ENCODE results near the gene TTC9B. TPM values are rescaled to one million over a fixed set of nuclear protein-coding genes. Genes with fewer than 3 reads are reported as not detected.

Gene TTC9B
- total RNA-seq, 1 donor from 2014 or later: not detected

DNA sequence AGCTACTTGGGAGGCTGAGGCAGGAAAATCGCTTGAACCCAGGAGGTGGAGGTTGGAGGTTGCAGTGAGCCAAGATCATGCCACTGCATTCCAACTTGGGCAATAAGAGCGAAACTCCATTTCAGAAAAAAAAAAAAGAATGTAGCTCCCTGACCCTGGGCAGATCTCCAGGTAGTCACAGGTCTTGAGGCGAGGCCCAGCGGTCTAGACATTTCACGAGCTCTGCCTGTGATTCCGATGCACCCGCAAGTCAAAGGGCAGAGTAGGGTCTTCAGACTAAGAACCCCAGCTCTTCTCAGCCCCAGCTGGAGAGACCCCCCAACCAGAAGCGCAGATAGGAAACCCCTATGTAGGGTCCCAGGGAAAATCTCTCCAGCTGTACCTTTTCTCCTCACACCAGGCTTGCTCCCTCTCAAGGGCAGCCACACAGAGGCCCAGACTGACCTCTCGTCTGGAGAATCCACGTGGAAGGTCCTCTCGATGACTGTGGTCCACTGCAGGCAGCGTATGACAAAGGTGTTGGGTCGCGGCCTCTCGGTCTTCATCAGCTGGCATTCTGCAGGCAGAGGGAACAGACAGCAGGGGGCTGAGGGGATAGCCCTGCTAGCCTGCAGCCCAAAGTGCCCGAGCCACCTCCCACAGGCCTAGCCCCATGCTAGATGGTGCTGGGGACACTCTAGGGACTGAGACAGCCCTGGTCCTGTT is 36.7 kb upstream of the TTC9B start:
- Histone ChIP-seq H3K9me3 (no peaks in the 10 kb centered on the region), H3K4me1 (peaks cover 34% of the 10 kb centered on the region), H3K36me3 (peaks cover 0 to 33% of the 10 kb centered on the region in 2 donors), H3K4me3 (no peak overlapping the region), H3K27me3 (no peaks in the 10 kb centered on the region), H3K27ac (no peak overlapping the region)
- TF ChIP-seq POLR2AphosphoS5 (IDR thresholded peaks at IDR 0.05; ENCODE audit: insufficient read depth in 1 of 2, low read depth in 1 of 2) (no peak), POLR2A (IDR thresholded peaks at IDR 0.05) (no peak), CTCF (IDR thresholded peaks at IDR 0.05) (no peak)
- DNase-seq (ENCODE audit: extremely low spot score in 2 of 2): no peak
- intact Hi-C loops (cut with DNase I): no loop called here

- H3K27me3 ChIP-seq: no peaks in the 10 kb centered on the region
- no peak overlapping the region for H3K27ac ChIP-seq
- no peaks in the 10 kb centered on the region for H3K9me3 ChIP-seq
- H3K36me3 ChIP-seq: peaks cover 0 to 33% of the 10 kb centered on the region in 2 donors
- DNase-seq (ENCODE audit: extremely low spot score in 2 of 2): no peak
- peaks cover 27% of the 10 kb centered on the region for H3K4me1 ChIP-seq
- TF ChIP-seq CTCF (IDR thresholded peaks at IDR 0.05) (no peak), POLR2AphosphoS5 (IDR thresholded peaks at IDR 0.05; ENCODE audit: insufficient read depth in 1 of 2, low read depth in 1 of 2) (no peak), POLR2A (IDR thresholded peaks at IDR 0.05) (no peak)
- H3K4me3 ChIP-seq: no peak overlapping the region
- intact Hi-C loops (cut with DNase I): no loop called here
Measured at GRCh38 chr19:40253611-40254092, 35.5 kb upstream of the TTC9B start.

GRCh38 chr19:40252395-40252794 is 34.2 kb upstream of the TTC9B start:
- H3K9me3 ChIP-seq: no peaks in the 10 kb centered on the region
- H3K27me3 ChIP-seq: no peaks in the 10 kb centered on the region
- no peak overlapping the region for H3K27ac ChIP-seq
- no peak overlapping the region for H3K4me3 ChIP-seq
- DNase-seq (ENCODE audit: extremely low spot score in 2 of 2): no peak
- H3K36me3 ChIP-seq: peaks cover 0 to 33% of the 10 kb centered on the region in 2 donors
- intact Hi-C loops (cut with DNase I): no loop called here
- TF ChIP-seq POLR2AphosphoS5 (IDR thresholded peaks at IDR 0.05; ENCODE audit: insufficient read depth in 1 of 2, low read depth in 1 of 2) (no peak), CTCF (IDR thresholded peaks at IDR 0.05) (no peak), POLR2A (IDR thresholded peaks at IDR 0.05) (no peak)
- H3K4me1 ChIP-seq: peaks cover 32% of the 10 kb centered on the region

GRCh38 chr19:40251991-40252390 is 33.8 kb upstream of the TTC9B start:
- H3K9me3 ChIP-seq: no peaks in the 10 kb centered on the region
- no peak overlapping the region for H3K4me3 ChIP-seq
- no peak for TF ChIP-seq POLR2A (IDR thresholded peaks at IDR 0.05)
- TF ChIP-seq CTCF (IDR thresholded peaks at IDR 0.05): no peak
- TF ChIP-seq POLR2AphosphoS5 (IDR thresholded peaks at IDR 0.05; ENCODE audit: insufficient read depth in 1 of 2, low read depth in 1 of 2): no peak
- H3K27me3 ChIP-seq: no peaks in the 10 kb centered on the region
- H3K27ac ChIP-seq: no peak overlapping the region
- DNase-seq (ENCODE audit: extremely low spot score in 2 of 2): no peak
- H3K4me1 ChIP-seq: peaks cover 32% of the 10 kb centered on the region
- H3K36me3 ChIP-seq: peaks cover 0 to 33% of the 10 kb centered on the region in 2 donors
- intact Hi-C loops (cut with DNase I): no loop called here

DNA sequence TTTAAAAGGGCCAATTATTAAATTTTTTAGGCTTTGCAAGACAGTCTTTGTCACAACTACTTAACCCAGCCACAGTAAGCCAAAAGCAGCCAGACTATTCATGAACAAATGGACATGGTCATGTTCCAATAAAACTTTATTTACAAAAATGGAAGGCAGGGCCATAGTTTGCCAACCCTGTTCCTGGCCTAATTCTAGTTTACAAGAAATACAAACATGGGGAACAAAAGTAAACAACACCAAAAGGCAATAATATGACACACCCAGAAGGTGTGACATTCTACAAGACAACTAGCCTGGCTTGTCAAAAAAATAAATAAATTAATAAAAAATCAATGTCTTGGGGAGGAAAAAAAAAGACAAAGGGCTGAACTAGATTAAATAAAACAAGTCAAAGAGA is 33.1 kb upstream of the TTC9B start:
- no peak overlapping the region for H3K4me3 ChIP-seq
- H3K27ac ChIP-seq: no peak overlapping the region
- no peak for DNase-seq (ENCODE audit: extremely low spot score in 2 of 2)
- intact Hi-C loops (cut with DNase I): no loop called here
- H3K36me3 ChIP-seq: peaks cover 0 to 30% of the 10 kb centered on the region in 2 donors
- H3K9me3 ChIP-seq: no peaks in the 10 kb centered on the region
- H3K4me1 ChIP-seq: peaks cover 36% of the 10 kb centered on the region
- TF ChIP-seq POLR2A (IDR thresholded peaks at IDR 0.05) (no peak), POLR2AphosphoS5 (IDR thresholded peaks at IDR 0.05; ENCODE audit: insufficient read depth in 1 of 2, low read depth in 1 of 2) (no peak), CTCF (IDR thresholded peaks at IDR 0.05) (no peak)
- no peaks in the 10 kb centered on the region for H3K27me3 ChIP-seq
